HepG2 (cell line): Measurements from ENCODE around the gene PCBD2. TPM values are rescaled to one million over a fixed set of nuclear protein-coding genes. Genes with fewer than 3 reads are reported as not detected.

Source experiments
- ARNT ChIP-seq: fragments of 450-650 bp; IDR thresholded peaks from 2 replicates; pipeline ENCODE4 v1.6.1; 2017
- ELF4 ChIP-seq: sonication (generic); formaldehyde crosslinking; IDR thresholded peaks from 2 replicates; pipeline ENCODE4 v1.5.0; 2020; ENCODE audit warnings: missing genetic modification reagents, mild to moderate bottlenecking, moderate library complexity, borderline replicate concordance
- GATAD1 ChIP-seq: IDR thresholded peaks from 2 replicates; pipeline ENCODE4 v1.6.1; 2016; ENCODE audit warnings: missing genetic modification reagents, missing compliant biosample characterization
- HOXA7 ChIP-seq: sonication (generic); formaldehyde crosslinking; IDR thresholded peaks from 2 replicates; pipeline ENCODE4 v1.8.1; 2022; ENCODE audit warnings: mild to moderate bottlenecking, missing genetic modification reagents, moderate library complexity
- JUND ChIP-seq: sonication (generic); formaldehyde crosslinking; IDR thresholded peaks from 2 replicates; pipeline ENCODE4 v1.8.0; 2022; ENCODE audit warnings: mild to moderate bottlenecking, missing genetic modification reagents
- KMT2A ChIP-seq: sonication (generic); formaldehyde crosslinking; IDR thresholded peaks from 2 replicates; pipeline ENCODE4 v1.4.0; 2020; ENCODE audit warnings: missing genetic modification reagents
- MTA1 ChIP-seq: sonication (generic); formaldehyde crosslinking; IDR thresholded peaks from 2 replicates; pipeline ENCODE4 v1.4.0; 2020; ENCODE audit warnings: missing genetic modification reagents, mild to moderate bottlenecking, borderline replicate concordance
- PCBP2 ChIP-seq: fragments of 200-400 bp; formaldehyde crosslinking; optimal IDR thresholded peaks from 2 replicates; pipeline ENCODE3; 2018; ENCODE audit warnings: low read length, low read depth; ENCODE audit not compliant: poor library complexity, severe bottlenecking
- PPARG ChIP-seq: conservative IDR thresholded peaks from 2 replicates; pipeline ENCODE4 v1.6.1; 2016; ENCODE audit warnings: missing biosample characterization, missing genetic modification reagents
- RAD51 ChIP-seq: fragments of 450-650 bp; IDR thresholded peaks from 2 replicates; pipeline ENCODE4 v1.6.1; 2016; ENCODE audit warnings: borderline replicate concordance
- RXRB ChIP-seq: IDR thresholded peaks from 2 replicates; pipeline ENCODE4 v1.6.1; 2016; ENCODE audit warnings: borderline replicate concordance, missing genetic modification reagents, missing compliant biosample characterization
- THAP11 ChIP-seq: IDR thresholded peaks from 2 replicates; pipeline ENCODE4 v1.6.1; 2016; ENCODE audit warnings: missing biosample characterization, missing genetic modification reagents
- TOPORS ChIP-seq: sonication (generic); formaldehyde crosslinking; IDR thresholded peaks from 2 replicates; pipeline ENCODE4 v1.8.0; 2023; ENCODE audit warnings: mild to moderate bottlenecking, missing genetic modification reagents
- ZNF138 ChIP-seq: sonication (generic); formaldehyde crosslinking; IDR thresholded peaks from 2 replicates; pipeline ENCODE4 v1.5.0; 2020; ENCODE audit warnings: mild to moderate bottlenecking, low read depth, missing genetic modification reagents
- ZNF224 ChIP-seq: sonication (generic); formaldehyde crosslinking; IDR thresholded peaks from 2 replicates; pipeline ENCODE4 v1.5.0; 2020; ENCODE audit warnings: mild to moderate bottlenecking, missing genetic modification reagents
- ZNF430 ChIP-seq: sonication (generic); formaldehyde crosslinking; IDR thresholded peaks from 2 replicates; pipeline ENCODE4 v1.9.0; 2021; ENCODE audit warnings: mild to moderate bottlenecking, missing genetic modification reagents
- ZNF790 ChIP-seq: sonication (generic); formaldehyde crosslinking; IDR thresholded peaks from 2 replicates; pipeline ENCODE4 v1.8.0; 2022; ENCODE audit warnings: missing genetic modification reagents, mild to moderate bottlenecking, borderline replicate concordance
- polyA plus RNA-seq, 8 experiments: library from polyadenylated mRNA; depleted of rRNA in 3 of 8; stranded (reverse) in 7 of 8; unstranded in 1 of 8; fragments of >200 nt; fragmentation: Illumina TruSeq in 4 of 8; extraction: Trizol in 4 of 8; gene quantifications; 2 replicates each; pipeline versions ENCODE4 v1.2.1 to v1.2.3, GENCODE V29; 2011 to 2016; ENCODE audit warnings: low read depth in 4 of 8, missing spikeins in 1 of 8, mixed read lengths in 1 of 8; ENCODE audit not compliant: insufficient read depth in 1 of 8
- total RNA-seq, 5 experiments: library from RNA; depleted of rRNA; stranded (reverse); fragments of >200 nt; fragmentation: Illumina TruSeq; extraction: Trizol; gene quantifications; 2 replicates each; pipeline ENCODE4 v1.2.3, GENCODE V29; 2016; ENCODE audit warnings: low read depth in 1 of 5
- TF ChIP-seq, protein P1 (sequence below): sonication (generic); formaldehyde crosslinking; IDR thresholded peaks from 2 replicates; pipeline ENCODE4 v1.4.0; 2020; ENCODE audit warnings: missing genetic modification reagents
- TF ChIP-seq, protein P2 (sequence below): sonication (generic); formaldehyde crosslinking; IDR thresholded peaks from 2 replicates; pipeline ENCODE4 v1.9.0; 2021; ENCODE audit warnings: missing genetic modification reagents, borderline replicate concordance
- TF ChIP-seq, protein P3 (sequence below): sonication (generic); formaldehyde crosslinking; IDR thresholded peaks from 2 replicates; pipeline ENCODE4 v1.4.0; 2020; ENCODE audit warnings: missing genetic modification reagents
- TF ChIP-seq, protein P4 (sequence below): sonication (generic); formaldehyde crosslinking; IDR thresholded peaks from 2 replicates; pipeline ENCODE4 v1.9.0; 2022; ENCODE audit warnings: missing genetic modification reagents, mild to moderate bottlenecking, borderline replicate concordance

The PCBD2 gene
- total and polyA plus RNA-seq, 2 of the 13 experiments (the other 11 are each of a cell fraction or from before 2014, with no cell fraction given): 5.5 to 12.0 TPM

DNA sequence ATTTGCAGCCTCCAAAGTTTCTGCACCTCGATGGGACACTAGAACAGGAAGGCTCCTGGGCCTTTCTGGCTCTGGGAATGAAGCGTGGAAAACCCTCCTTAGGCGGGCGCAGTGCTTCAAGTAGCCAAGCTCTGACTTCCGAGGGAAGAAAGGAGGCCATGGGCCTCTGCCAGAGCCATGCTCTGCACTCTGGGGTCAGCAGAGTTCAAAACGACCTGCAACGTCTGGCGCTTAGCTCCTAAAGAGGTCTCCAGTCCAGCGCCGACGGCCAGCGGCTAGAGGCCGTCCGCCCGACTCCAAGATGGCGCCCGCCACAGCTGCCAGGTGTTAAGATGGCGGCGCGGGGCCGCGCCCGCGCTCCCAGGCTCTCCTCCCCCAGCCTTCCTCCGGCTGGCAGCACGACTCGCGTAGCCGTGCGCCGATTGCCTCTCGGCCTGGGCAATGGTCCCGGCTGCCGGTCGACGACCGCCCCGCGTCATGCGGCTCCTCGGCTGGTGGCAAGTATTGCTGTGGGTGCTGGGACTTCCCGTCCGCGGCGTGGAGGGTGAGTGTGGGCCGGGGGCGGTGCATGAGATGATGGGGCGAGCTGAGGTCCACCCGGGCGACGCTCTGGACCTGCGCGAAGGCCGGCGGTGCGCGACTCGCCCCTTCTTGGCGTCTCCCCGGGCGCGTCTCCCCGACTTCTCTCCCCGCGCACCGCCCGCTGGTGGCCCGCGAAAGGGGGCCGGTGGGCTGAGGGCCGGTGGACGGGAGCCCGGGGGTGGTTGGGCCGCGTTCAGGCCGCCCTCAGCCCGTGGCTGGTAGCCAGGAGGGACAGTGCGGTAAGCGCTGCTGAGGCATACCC, 30.7 kb upstream of the PCBD2 start, which contains the start of gene TXNDC15 (continued):
- TF ChIP-seq RAD51: no peak
- TF ChIP-seq ELF4 (CRISPR knock-in tag): peak; percentile 84; the same call in 1 of the 2 replicates
- peak; percentile 83 for TF ChIP-seq RXRB (CRISPR knock-in tag)
- TF ChIP-seq, protein P1, sequence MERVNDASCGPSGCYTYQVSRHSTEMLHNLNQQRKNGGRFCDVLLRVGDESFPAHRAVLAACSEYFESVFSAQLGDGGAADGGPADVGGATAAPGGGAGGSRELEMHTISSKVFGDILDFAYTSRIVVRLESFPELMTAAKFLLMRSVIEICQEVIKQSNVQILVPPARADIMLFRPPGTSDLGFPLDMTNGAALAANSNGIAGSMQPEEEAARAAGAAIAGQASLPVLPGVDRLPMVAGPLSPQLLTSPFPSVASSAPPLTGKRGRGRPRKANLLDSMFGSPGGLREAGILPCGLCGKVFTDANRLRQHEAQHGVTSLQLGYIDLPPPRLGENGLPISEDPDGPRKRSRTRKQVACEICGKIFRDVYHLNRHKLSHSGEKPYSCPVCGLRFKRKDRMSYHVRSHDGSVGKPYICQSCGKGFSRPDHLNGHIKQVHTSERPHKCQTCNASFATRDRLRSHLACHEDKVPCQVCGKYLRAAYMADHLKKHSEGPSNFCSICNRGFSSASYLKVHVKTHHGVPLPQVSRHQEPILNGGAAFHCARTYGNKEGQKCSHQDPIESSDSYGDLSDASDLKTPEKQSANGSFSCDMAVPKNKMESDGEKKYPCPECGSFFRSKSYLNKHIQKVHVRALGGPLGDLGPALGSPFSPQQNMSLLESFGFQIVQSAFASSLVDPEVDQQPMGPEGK (CRISPR knock-in tag): peak; percentile 47
- TF ChIP-seq, protein P2, sequence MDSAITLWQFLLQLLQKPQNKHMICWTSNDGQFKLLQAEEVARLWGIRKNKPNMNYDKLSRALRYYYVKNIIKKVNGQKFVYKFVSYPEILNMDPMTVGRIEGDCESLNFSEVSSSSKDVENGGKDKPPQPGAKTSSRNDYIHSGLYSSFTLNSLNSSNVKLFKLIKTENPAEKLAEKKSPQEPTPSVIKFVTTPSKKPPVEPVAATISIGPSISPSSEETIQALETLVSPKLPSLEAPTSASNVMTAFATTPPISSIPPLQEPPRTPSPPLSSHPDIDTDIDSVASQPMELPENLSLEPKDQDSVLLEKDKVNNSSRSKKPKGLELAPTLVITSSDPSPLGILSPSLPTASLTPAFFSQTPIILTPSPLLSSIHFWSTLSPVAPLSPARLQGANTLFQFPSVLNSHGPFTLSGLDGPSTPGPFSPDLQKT (CRISPR knock-in tag): no peak
- peak; percentile 80; the same call in 1 of the 2 replicates for TF ChIP-seq GATAD1 (CRISPR knock-in tag)
- peak; percentile 48; the same call in 1 of the 2 replicates for TF ChIP-seq ZNF138
- peak; percentile 95 for TF ChIP-seq ZNF430
- TF ChIP-seq JUND: peak; percentile 63; the same call in 1 of the 2 replicates
- TF ChIP-seq HOXA7: no peak
- TF ChIP-seq, protein P3, sequence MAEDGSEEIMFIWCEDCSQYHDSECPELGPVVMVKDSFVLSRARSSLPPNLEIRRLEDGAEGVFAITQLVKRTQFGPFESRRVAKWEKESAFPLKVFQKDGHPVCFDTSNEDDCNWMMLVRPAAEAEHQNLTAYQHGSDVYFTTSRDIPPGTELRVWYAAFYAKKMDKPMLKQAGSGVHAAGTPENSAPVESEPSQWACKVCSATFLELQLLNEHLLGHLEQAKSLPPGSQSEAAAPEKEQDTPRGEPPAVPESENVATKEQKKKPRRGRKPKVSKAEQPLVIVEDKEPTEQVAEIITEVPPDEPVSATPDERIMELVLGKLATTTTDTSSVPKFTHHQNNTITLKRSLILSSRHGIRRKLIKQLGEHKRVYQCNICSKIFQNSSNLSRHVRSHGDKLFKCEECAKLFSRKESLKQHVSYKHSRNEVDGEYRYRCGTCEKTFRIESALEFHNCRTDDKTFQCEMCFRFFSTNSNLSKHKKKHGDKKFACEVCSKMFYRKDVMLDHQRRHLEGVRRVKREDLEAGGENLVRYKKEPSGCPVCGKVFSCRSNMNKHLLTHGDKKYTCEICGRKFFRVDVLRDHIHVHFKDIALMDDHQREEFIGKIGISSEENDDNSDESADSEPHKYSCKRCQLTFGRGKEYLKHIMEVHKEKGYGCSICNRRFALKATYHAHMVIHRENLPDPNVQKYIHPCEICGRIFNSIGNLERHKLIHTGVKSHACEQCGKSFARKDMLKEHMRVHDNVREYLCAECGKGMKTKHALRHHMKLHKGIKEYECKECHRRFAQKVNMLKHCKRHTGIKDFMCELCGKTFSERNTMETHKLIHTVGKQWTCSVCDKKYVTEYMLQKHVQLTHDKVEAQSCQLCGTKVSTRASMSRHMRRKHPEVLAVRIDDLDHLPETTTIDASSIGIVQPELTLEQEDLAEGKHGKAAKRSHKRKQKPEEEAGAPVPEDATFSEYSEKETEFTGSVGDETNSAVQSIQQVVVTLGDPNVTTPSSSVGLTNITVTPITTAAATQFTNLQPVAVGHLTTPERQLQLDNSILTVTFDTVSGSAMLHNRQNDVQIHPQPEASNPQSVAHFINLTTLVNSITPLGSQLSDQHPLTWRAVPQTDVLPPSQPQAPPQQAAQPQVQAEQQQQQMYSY (CRISPR knock-in tag): peak; percentile 54
- no peak for TF ChIP-seq PCBP2
- no peak for TF ChIP-seq ARNT
- TF ChIP-seq MTA1: peak; percentile 89
- TF ChIP-seq, protein P4, sequence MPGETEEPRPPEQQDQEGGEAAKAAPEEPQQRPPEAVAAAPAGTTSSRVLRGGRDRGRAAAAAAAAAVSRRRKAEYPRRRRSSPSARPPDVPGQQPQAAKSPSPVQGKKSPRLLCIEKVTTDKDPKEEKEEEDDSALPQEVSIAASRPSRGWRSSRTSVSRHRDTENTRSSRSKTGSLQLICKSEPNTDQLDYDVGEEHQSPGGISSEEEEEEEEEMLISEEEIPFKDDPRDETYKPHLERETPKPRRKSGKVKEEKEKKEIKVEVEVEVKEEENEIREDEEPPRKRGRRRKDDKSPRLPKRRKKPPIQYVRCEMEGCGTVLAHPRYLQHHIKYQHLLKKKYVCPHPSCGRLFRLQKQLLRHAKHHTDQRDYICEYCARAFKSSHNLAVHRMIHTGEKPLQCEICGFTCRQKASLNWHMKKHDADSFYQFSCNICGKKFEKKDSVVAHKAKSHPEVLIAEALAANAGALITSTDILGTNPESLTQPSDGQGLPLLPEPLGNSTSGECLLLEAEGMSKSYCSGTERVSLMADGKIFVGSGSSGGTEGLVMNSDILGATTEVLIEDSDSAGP (CRISPR knock-in tag): peak; percentile 93
- peak; percentile 89 for TF ChIP-seq KMT2A (CRISPR knock-in tag)
- peak; percentile 68; the same call in 1 of the 2 replicates for TF ChIP-seq ZNF790 (CRISPR knock-in tag)
- TF ChIP-seq TOPORS (CRISPR knock-in tag): no peak
- TF ChIP-seq ZNF224 (CRISPR knock-in tag): peak; percentile 82; the same call in 1 of the 2 replicates
- peak; percentile 83 for TF ChIP-seq THAP11 (CRISPR knock-in tag)
- TF ChIP-seq PPARG (CRISPR knock-in tag): no peak
